Panc1 (cell line): ENCODE data around the gene UPK1A. TPM values are rescaled to one million over a fixed set of nuclear protein-coding genes. Genes with fewer than 3 reads are reported as not detected.

ENCODE experiments used
- ATAC-seq: fragments of 200-7000 bp; cut with Tn5 transposase; 2 replicates; pipeline ENCODE4 v1.9.1; 2020; ENCODE audit warnings: mild to moderate bottlenecking, moderate library complexity
- BruUV-seq: library from RNA; stranded (reverse); fragments of 400-500 nt; replicated peaks from 2 replicates; lab custom pipeline; 2021; lab: Mats Ljungman, UMichigan
- CTCF ChIA-PET: fragments of 300-600 bp; sonication (Branson Sonifier 250); formaldehyde crosslinking; loops from one replicate; lab custom pipeline; 2022; ENCODE audit warnings: antibody characterized with exemption; lab: Charles Lee
- POLR2A ChIA-PET: fragments of 300-600 bp; sonication (Branson Sonifier 250); formaldehyde crosslinking; loops from one replicate; lab custom pipeline; 2022; ENCODE audit warnings: antibody characterized with exemption; lab: Charles Lee
- DNase-seq: peaks from one replicate; pipeline ENCODE4 v3.0.0-alpha.2; 2010; ENCODE audit warnings: low read depth, low spot score
- H3K27ac ChIP-seq: 2 replicates; pipeline ENCODE4 v1.5.1; 2011; ENCODE audit warnings: mild to moderate bottlenecking, low read length, inconsistent platforms
- H3K27me3 ChIP-seq: fragments of 200-500 bp; sonication (Bioruptor generic); 2 replicates; pipeline ENCODE4 v1.6.0; 2014; ENCODE audit warnings: low read length, inconsistent platforms; ENCODE audit not compliant: control insufficient read depth, insufficient read depth
- H3K36me3 ChIP-seq: fragments of 200-500 bp; sonication (Bioruptor generic); 2 replicates; pipeline ENCODE4 v1.5.1; 2014; ENCODE audit warnings: inconsistent platforms, mild to moderate bottlenecking, low read length, moderate library complexity; ENCODE audit not compliant: control insufficient read depth, insufficient read depth
- H3K4me1 ChIP-seq: 2 replicates; pipeline ENCODE4 v1.5.1; 2011; ENCODE audit warnings: inconsistent platforms, mild to moderate bottlenecking, low read length, moderate library complexity; ENCODE audit not compliant: control insufficient read depth, insufficient read depth
- H3K4me3 ChIP-seq, 2 experiments: 2 replicates each; pipeline ENCODE4 v1.5.1; 2011 to 2012; ENCODE audit warnings: low read depth in 2 of 2, low read length in 2 of 2, mild to moderate bottlenecking in 2 of 2, inconsistent platforms in 1 of 2, moderate library complexity in 1 of 2
- H3K9me3 ChIP-seq: fragments of 200-500 bp; sonication (Bioruptor generic); 2 replicates; pipeline ENCODE4 v1.5.1; 2014; ENCODE audit warnings: low read depth, mild to moderate bottlenecking, inconsistent platforms, low read length, moderate library complexity; ENCODE audit not compliant: control insufficient read depth, insufficient read depth
- CTCF ChIP-seq: fragments of 450-650 bp; IDR thresholded peaks from 2 replicates; pipeline ENCODE4 v1.5.1; 2017; ENCODE audit warnings: mild to moderate bottlenecking
- POLR2AphosphoS5 ChIP-seq: IDR thresholded peaks from 2 replicates; pipeline ENCODE4 v1.6.1; 2012; ENCODE audit warnings: mild to moderate bottlenecking, low read depth, low read length, moderate library complexity
- REST ChIP-seq, 2 experiments: IDR thresholded peaks; 2 replicates each; pipeline ENCODE4 v1.6.1; 2011 to 2012; ENCODE audit warnings: low read depth in 2 of 2, control low read depth in 1 of 2, low read length in 1 of 2, mild to moderate bottlenecking in 1 of 2, moderate library complexity in 1 of 2; ENCODE audit not compliant: insufficient read depth in 1 of 2
- SIN3A ChIP-seq: IDR thresholded peaks from 2 replicates; pipeline ENCODE4 v1.6.1; 2012; ENCODE audit warnings: low read depth, mild to moderate bottlenecking, low read length, moderate library complexity, borderline replicate concordance; ENCODE audit not compliant: insufficient read depth
- TCF7L2 ChIP-seq: IDR thresholded peaks from 2 replicates; pipeline ENCODE4 v1.6.1; 2011; ENCODE audit warnings: mild to moderate bottlenecking, low read depth, low read length, inconsistent platforms
- in situ Hi-C: cut with HindIII; loops from 2 replicates; pipeline ENCODE4 v1.10.0; 2016; ENCODE audit warnings: low sequenced_read_pairs, low pct_unique_long_range_greater_than_20kb
- intact Hi-C: fragments of 100-400 bp; cut with micrococcal nuclease; formaldehyde crosslinking; loops from one replicate; pipeline ENCODE4 v1.10.0; 2022; ENCODE audit not compliant: unreplicated experiment
- total RNA-seq: library from RNA; stranded (reverse); gene quantifications from one replicate; pipeline ENCODE4 v1.2.1, GENCODE V29; 2021; ENCODE audit not compliant: unreplicated experiment

The UPK1A gene
- total RNA-seq, 1 experiment from 2014 or later: 0.67 TPM

- Histone ChIP-seq H3K4me3 (no peak overlapping the region), H3K4me1 (no peaks in the 10 kb centered on the region), H3K27me3 (no peaks in the 10 kb centered on the region), H3K36me3 (no peaks in the 10 kb centered on the region), H3K9me3 (no peaks in the 10 kb centered on the region), H3K27ac (no peak overlapping the region)
- ChIA-PET CTCF (interaction anchor here (0.6 to 1.0 kb wide), 13 partner anchors 9 to 1430 kb away, joined by 3 to 9 read pairs (median 4); partner anchors contain the start of gene LIN37), POLR2A (interaction anchor here (0.6 to 0.7 kb wide), 3 partner anchors 55 to 188 kb away, joined by 3 to 7 read pairs (median 4); partner anchors contain the start of gene LIN37)
- BruUV-seq: no TSS peak
- ATAC-seq (peak; percentile 100), DNase-seq (peak; percentile 85)
- in situ Hi-C loops: no loop called here
- TF ChIP-seq REST (IDR thresholded peaks at IDR 0.05; ENCODE audit: insufficient read depth in 1 of 2, low read depth in 2 of 2, low read length in 1 of 2): no peak; a peak in 1 of 4 replicates
- TF ChIP-seq SIN3A: 0 out of 2 replicates have a peak, but pooled peaks have one; percentile 41
- peak; percentile 58; the same call in 1 of the 2 replicates for TF ChIP-seq POLR2AphosphoS5
- TF ChIP-seq TCF7L2: no peak
- TF ChIP-seq CTCF: peak; percentile 100
- intact Hi-C loops: loop anchor here (2.0 kb wide), 1 partner anchor 23 kb away; no protein-coding TSS in a partner anchor
These were observed 27.7 kb downstream of the UPK1A start for GRCh38 chr19:35693835-35694599.

- Histone ChIP-seq H3K27ac (no peak overlapping the region), H3K4me3 (no peak overlapping the region), H3K36me3 (no peaks in the 10 kb centered on the region), H3K4me1 (no peaks in the 10 kb centered on the region), H3K27me3 (no peaks in the 10 kb centered on the region), H3K9me3 (no peaks in the 10 kb centered on the region)
- TF ChIP-seq CTCF (no peak), TCF7L2 (no peak), REST (IDR thresholded peaks at IDR 0.05; ENCODE audit: insufficient read depth in 1 of 2, low read depth in 2 of 2, low read length in 1 of 2) (no peak), SIN3A (no peak), POLR2AphosphoS5 (no peak)
- no TSS peak for BruUV-seq
- ATAC-seq (no peak), DNase-seq (no peak)
- in situ Hi-C loops: no loop called here
- ChIA-PET POLR2A (no interaction called here), CTCF (no interaction called here)
- intact Hi-C loops: loop anchor here (2.0 kb wide), 1 partner anchor 21 kb away; no protein-coding TSS in a partner anchor
These were observed 29.6 kb downstream of the UPK1A start for GRCh38 chr19:35695895-35696422.
